ENCODE measurements around the gene ATP1A4. TPM values are rescaled to one million over a fixed set of nuclear protein-coding genes. Genes with fewer than 3 reads are reported as not detected.

ATP1A4 gene
- total RNA-seq, 4 donors from 2014 or later: 0.57 TPM; not detected in 3

DNA sequence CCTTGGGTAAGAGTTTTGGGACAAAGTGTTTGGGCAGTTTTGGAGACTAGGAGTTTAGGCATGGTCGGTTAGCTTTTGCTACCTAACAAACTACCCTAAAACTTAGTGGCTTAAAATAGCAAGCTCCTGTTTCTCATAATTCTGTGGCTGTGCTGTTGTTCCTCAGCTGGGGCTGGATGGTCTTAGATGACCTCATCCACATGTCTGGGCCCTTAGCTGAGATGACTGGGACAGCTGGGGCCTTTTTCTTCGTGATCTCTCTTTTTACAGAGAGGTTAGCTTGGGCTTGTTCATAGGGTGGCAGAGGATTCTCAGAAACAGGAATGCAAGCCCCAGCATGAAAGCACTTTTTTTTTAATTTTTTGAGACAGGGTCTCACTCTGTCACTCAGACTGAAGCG is 6.6 kb downstream of the ATP1A4 start:
- Histone ChIP-seq H3K4me3 (no peak overlapping the region), H3K27ac (no peak overlapping the region), H3K27me3 (no peaks in the 10 kb centered on the region), H3K36me3 (no peaks in the 10 kb centered on the region), H3K9me3 (no peaks in the 10 kb centered on the region), H3K4me1 (no peaks in the 10 kb centered on the region)
- TF ChIP-seq, protein P1, sequence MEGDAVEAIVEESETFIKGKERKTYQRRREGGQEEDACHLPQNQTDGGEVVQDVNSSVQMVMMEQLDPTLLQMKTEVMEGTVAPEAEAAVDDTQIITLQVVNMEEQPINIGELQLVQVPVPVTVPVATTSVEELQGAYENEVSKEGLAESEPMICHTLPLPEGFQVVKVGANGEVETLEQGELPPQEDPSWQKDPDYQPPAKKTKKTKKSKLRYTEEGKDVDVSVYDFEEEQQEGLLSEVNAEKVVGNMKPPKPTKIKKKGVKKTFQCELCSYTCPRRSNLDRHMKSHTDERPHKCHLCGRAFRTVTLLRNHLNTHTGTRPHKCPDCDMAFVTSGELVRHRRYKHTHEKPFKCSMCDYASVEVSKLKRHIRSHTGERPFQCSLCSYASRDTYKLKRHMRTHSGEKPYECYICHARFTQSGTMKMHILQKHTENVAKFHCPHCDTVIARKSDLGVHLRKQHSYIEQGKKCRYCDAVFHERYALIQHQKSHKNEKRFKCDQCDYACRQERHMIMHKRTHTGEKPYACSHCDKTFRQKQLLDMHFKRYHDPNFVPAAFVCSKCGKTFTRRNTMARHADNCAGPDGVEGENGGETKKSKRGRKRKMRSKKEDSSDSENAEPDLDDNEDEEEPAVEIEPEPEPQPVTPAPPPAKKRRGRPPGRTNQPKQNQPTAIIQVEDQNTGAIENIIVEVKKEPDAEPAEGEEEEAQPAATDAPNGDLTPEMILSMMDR (IDR thresholded peaks at IDR 0.05): no peak
- no peak for TF ChIP-seq POLR2A (IDR thresholded peaks at IDR 0.05)
- no peak for DNase-seq

DNA sequence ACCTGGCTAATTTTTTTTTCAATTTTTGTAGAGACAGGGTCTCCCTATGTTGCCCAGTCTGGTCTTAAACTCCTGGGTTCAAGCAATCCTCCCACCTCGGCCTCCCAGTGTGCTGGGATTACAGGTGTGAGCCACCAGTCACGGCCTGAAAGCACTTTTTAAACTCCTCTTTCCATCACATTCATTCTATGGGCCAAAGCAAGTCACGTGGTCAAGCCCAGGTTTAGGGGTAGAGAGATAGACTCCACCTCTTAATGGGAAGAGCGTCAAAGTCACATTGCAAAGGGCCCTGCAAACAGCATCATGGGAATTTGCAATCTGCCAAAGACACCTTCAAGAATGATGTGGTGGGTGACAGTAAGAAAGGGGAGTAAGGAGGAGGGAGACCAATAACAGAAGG is 7.1 kb downstream of the ATP1A4 start:
- H3K36me3 ChIP-seq: no peaks in the 10 kb centered on the region
- H3K4me1 ChIP-seq: no peaks in the 10 kb centered on the region
- no peak for DNase-seq
- H3K4me3 ChIP-seq: no peak overlapping the region
- TF ChIP-seq POLR2A (IDR thresholded peaks at IDR 0.05): no peak
- TF ChIP-seq, protein P1 (IDR thresholded peaks at IDR 0.05): no peak
- H3K27ac ChIP-seq: no peak overlapping the region
- no peaks in the 10 kb centered on the region for H3K27me3 ChIP-seq
- no peaks in the 10 kb centered on the region for H3K9me3 ChIP-seq

DNA sequence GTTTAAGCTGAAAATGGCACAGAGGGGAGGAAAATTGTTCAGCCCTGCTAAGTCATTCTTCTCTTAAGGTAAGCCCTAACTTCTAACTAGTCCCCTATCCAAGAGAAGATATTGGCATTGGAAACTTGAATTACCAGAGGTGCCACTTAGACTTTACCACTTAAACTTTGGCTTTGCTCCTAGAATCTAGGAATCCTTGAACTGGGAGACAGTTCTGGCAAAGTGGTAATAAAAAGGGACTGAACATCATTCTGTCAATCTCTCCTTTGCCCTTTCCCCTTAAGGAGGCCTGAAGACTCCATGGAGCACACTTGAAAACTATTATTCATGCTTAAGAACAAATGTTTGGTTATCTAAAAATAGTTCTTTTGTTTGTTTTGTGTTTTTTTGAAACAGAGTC is 8.4 kb downstream of the ATP1A4 start:
- Histone ChIP-seq H3K4me1 (no peaks in the 10 kb centered on the region), H3K36me3 (no peaks in the 10 kb centered on the region), H3K9me3 (no peaks in the 10 kb centered on the region), H3K4me3 (no peak overlapping the region), H3K27ac (no peak overlapping the region), H3K27me3 (no peaks in the 10 kb centered on the region)
- TF ChIP-seq POLR2A (IDR thresholded peaks at IDR 0.05): no peak
- TF ChIP-seq, protein P1 (IDR thresholded peaks at IDR 0.05): no peak
- DNase-seq: no peak

DNA sequence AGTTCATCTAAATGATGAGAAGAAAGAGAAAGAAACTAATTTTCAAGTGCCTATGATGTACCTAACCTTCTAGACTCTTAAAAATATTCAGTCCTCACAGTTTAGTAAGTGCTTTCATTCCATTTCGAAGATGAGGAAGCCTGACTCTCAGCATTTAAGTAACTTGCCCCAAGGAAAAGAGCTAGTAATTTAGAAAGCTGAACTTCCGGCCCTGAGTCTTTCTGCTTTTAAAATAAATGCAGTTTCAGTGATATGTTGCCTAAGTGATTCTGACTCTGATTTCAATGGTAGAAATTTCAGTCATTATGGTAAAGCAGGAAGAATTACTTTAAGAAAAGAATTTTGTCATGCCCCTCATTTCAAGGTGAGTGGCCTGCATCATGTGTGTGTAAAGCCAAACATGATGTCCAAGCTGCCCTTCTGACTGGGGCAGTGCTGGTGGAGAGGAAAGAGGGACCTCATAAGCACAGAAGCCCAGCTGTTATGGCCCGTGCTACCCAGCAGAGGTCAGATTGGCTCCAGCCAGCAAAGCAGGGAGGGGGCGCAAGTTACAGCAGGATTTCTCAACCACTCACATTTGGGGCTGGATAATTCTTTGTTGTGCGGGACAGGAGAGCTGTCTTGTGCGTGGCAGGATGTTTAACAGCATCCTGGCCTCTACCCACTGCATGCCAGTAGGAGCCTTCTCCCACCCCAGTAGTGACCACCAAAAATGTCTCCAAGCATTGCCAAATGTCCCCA is 10.7 kb downstream of the ATP1A4 start:
- Histone ChIP-seq H3K27ac (no peak overlapping the region), H3K9me3 (no peaks in the 10 kb centered on the region), H3K4me3 (no peak overlapping the region), H3K27me3 (no peaks in the 10 kb centered on the region), H3K36me3 (no peaks in the 10 kb centered on the region), H3K4me1 (no peaks in the 10 kb centered on the region)
- no peak for DNase-seq
- TF ChIP-seq, protein P1 (IDR thresholded peaks at IDR 0.05): no peak
- TF ChIP-seq POLR2A (IDR thresholded peaks at IDR 0.05): no peak

DNA sequence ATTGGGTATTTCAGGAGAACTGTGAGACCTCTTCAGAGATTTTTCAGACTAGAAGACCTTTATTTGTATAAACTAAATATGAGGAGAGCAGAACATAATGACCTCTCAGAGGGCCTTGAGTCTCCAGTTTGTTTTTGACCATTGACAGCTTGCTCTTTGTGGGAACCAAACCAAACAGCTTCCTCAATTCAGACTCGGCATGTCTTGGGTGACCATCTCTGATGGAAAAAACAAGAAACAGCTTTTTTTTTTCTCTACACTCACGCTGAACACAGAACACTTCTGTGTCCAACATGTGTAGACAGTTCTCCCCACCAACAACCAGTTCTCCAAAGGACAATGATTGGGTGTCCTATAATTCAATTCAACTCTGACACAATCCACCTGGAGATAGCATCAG is 11.5 kb downstream of the ATP1A4 start:
- Histone ChIP-seq H3K27ac (no peak overlapping the region), H3K9me3 (no peaks in the 10 kb centered on the region), H3K36me3 (no peaks in the 10 kb centered on the region), H3K27me3 (no peaks in the 10 kb centered on the region), H3K4me3 (no peak overlapping the region), H3K4me1 (no peaks in the 10 kb centered on the region)
- DNase-seq: no peak
- no peak for TF ChIP-seq POLR2A (IDR thresholded peaks at IDR 0.05)
- TF ChIP-seq, protein P1 (IDR thresholded peaks at IDR 0.05): no peak
